SK-MEL-5 (cell line): ENCODE data around the gene SLC22A3. TPM values are rescaled to one million over a fixed set of nuclear protein-coding genes. Genes with fewer than 3 reads are reported as not detected.
"Not testable (repeated sequence)": the region's sequence is repeated elsewhere in the genome, so short reads cannot be mapped to it uniquely, and the experiment has no call there.

ENCODE experiments used
- DNase-seq: peaks from one replicate; pipeline ENCODE4 v3.0.0-alpha.2; 2016; ENCODE audit warnings: low read depth, low spot score
- in situ Hi-C: cut with HindIII; loops from 2 replicates; pipeline ENCODE4 v1.10.0; 2016; ENCODE audit warnings: low sequenced_read_pairs, high pct_unique_total_duplicates, low pct_unique_long_range_greater_than_20kb
- total RNA-seq: library from RNA; depleted of rRNA; stranded (reverse); fragments of >200 nt; shearing (Covaris generic); gene quantifications from 2 replicates; pipeline ENCODE4 v1.2.3, GENCODE V29; 2014

Gene SLC22A3
- total RNA-seq, 1 experiment from 2014 or later, result not detected

DNA sequence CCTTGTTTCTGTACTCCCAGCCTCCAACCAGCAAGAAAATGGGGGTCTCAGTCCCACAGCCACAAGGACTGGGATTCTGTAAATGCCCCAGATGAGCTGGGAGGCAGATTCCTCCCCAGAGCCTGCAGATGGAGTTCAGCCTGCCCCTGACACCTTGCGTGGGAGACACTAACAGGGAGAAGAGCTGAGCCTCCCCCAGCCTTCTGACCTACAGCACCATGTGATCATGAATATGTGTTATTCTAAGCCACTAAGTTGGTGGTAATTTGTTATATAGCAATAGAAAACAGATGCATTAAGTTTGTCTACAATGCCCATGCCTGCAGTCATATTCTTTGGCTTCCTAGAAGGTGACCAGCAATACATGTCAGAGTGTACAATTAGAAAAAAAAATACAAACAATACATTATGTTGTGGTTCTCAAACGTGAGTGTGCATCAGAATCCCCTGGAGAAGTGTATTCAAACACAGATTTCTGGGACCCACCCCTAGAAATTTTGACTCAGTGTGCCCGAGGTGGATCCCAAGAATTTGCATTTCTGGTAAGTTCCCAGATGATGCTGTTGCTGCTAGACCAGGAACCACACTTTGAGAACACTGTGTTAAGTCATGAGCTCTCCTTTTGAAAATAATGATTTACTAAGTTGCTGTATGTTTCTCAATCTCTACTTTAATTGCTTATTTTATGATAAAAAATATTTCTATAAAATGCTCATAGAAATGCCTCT lies 39.9 kb downstream of the SLC22A3 start:
- DNase-seq, result no peak
- in situ Hi-C loops, result no loop called here

DNA sequence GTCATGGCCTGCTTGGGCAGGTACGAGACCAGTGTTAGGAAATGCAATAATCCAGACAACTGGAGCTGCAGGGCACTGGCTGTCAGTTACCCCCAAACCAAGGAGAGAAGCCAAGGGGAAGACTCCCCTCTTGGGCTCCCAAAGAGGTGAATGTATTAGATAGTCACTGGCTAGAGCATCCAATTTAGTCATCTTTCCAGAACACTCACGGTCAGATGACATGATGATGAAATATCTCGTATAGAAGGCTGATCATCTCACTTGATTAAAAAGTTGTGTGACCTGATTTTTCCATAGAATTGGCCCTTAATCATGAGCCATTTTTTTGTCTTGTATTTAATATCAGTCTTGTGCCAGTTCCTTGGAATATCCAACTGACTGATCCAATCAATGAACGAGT lies 40.7 kb downstream of the SLC22A3 start:
- DNase-seq, result no peak
- in situ Hi-C loops, result no loop called here

DNA sequence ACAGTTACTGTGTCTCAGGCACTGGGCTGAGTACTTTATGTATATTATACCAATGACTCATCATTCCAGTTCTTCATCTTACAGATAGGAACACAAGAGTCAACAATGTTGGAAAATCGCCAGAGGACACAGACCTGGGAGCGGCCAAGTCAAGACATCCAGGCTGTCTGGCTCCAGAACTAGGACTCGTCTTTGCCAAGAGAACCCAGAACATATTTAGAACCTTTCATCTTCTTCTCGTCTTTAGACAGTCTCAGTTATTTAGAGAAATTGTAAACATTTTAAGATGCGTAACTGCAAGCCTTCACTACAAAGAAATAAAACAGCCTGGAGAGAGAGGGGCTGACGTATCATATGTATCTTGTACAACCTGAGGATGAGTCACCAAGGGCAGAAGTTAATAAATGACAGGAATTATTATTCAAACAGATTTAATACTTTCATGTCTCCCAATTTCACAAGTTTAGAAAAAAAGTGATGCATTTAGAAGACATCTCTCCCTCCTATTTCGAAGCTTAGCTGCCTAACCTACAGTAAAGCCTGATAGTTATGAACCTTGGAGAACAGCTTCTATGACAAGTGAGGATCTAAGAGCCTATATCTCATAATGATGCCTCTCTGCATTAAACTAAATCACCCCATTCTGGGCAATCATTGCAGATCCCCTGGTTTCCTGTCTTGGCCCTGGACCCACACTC lies 43.4 kb downstream of the SLC22A3 start:
- in situ Hi-C loops, result no loop called here
- DNase-seq, result peak; percentile 9

DNA sequence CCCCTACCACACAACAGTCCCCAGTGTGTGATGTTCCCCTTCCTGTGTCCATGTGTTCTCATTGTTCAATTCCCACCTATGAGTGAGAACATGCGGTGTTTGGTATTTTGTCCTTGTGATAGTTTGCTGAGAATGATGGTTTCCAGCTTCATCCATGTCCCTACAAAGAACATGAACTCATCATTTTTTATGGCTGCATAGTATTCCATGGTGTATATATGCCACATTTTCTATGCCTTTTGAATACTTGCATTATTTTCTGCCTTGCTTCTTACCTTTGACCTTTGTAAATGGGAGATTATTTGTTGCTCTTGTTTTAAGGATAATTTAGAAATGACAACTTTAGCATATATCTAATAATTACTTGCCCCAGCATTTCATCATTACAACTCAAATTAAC lies 45.3 kb downstream of the SLC22A3 start:
- DNase-seq, in situ Hi-C loops: not testable (repeated sequence)

DNA sequence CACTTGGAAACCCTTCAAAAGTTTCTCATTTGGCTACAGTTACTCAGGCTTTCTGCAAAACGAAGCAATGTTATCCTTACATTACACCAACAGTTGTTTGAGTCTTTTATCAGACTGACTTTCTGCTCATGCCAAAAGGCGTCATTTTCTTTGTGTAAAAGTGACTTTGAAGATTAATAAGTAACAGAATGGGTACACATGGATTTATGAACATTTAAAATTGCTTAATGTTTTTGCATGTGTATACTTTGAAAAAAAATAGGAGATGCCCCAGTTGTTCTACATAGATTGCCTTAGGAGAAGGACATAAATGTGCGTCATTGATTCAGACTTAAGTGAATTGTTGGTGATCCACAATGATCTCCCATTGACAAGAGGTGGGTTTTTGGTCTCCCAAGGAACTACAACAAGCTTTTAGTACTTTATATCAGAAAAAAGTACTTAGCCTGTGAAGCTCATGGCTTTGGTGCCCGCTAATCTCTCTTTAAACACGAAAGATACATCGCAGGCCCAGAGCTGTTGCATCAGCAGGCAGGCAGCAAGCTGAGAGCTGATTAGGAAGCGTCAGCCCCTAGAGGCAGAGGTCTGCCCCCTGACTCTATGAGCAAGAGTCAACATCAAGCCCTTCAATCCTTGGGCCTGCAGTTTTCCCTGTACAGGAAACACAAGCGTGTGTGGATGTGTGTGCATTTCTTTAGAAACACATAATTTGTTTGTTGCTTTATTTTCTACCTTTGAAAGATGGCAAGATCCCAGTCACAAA lies 45.9 kb downstream of the SLC22A3 start:
- in situ Hi-C loops, result no loop called here
- DNase-seq, result no peak

DNA sequence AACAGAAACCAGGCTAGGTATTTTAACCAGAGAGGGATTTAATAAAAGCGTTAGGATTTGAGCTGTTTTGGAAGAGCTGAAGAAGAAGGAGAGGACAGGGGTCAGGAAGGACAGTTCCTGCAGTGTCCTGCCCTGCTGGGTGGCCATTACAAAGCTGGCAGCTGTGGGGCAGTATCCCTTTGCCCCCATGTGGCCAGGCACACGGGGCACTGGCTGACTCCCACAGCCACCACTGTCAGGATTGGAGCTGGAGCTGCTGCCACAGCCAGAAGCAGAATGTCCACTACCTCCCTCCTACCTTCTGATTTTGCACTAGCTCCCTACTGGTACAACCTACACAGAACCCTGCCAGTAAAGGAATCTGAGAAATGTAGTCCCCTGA lies 46.5 kb downstream of the SLC22A3 start:
- in situ Hi-C loops, result no loop called here

GRCh38 chr6:160395187-160395586 lies 47.0 kb downstream of the SLC22A3 start:
- in situ Hi-C loops, result no loop called here
- DNase-seq, result no peak

More for the DNA sequence above, 46.5 kb downstream of the SLC22A3 start:
- DNase-seq, result no peak

GRCh38 chr6:160396292-160396691 lies 48.1 kb downstream of the SLC22A3 start:
- in situ Hi-C loops, result no loop called here
- DNase-seq, result no peak

DNA sequence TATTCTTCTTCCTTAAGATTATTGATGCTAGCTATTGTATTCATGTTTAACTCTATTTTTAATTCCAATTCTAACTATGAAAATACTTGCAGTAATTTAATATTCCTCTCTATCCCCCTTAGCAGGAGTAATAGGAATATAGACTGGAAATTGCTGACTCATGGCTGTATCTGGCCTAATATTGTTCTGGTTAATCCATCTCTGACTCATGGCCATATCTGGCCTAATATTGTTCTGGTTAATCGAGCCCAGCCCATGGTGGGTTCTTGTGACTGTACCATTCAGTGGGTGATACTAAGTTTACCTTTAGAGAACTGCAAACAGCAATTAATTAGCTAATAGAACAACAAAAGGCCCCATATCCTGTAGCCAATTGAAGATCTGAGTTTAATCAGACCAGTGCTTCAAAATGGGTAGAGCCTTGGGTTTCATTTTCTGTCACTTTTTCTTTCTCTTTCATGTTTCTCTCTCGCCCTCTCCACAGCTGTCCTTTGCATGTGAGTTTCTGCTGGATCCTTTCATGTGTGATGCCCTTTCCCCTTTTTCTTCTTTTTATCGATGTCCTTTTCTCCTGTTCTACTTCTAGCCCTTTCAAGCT lies 50.6 kb downstream of the SLC22A3 start:
- in situ Hi-C loops, result no loop called here
- no peak for DNase-seq

DNA sequence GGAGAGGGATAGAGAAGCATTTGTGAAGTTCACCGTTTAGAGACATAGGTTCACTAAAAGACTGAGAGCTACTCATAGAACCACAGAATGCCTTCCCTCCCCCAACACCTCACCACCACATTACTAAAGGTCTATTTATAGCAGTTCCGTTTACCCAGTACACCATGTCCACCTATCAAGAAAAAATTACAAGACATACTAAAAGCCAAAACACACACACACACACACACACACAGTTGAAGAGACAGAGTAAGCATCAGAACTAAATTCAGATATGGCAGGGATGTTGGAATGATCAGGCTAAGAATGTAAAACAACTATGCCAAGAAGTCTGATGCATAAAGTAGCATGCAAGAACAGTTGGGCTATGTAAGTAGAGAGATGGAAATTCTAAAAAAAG lies 52.3 kb downstream of the SLC22A3 start:
- DNase-seq, result no peak
- in situ Hi-C loops, result no loop called here

GRCh38 chr6:160408528-160408927 lies 60.4 kb downstream of the SLC22A3 start:
- in situ Hi-C loops, result no loop called here
- no peak for DNase-seq

GRCh38 chr6:160412993-160413392 lies 64.8 kb downstream of the SLC22A3 start:
- DNase-seq, result no peak
- in situ Hi-C loops, result no loop called here

- in situ Hi-C loops, result no loop called here
- no peak for DNase-seq
Measured at GRCh38 chr6:160417146-160417545, 69.0 kb downstream of the SLC22A3 start.

DNA sequence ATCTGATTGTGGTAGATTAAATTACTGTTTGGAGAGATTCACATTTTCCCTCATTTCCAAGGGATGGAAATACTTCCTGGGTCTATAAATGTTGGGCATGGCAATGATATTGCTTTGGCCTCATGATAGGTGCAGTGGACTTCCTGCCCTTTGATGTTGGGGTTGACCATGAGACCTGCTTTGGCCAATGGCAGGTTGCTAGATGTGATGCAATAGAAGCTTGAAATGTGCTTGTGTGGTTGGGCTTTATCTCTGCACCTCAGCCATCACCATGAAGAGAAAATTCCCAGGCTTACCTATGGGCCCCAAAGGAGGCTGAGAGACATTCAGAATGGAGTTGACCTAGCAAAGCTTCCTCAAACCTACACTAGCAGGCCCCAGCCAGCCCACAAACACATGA lies 69.4 kb downstream of the SLC22A3 start:
- in situ Hi-C loops, result no loop called here
- no peak for DNase-seq

DNA sequence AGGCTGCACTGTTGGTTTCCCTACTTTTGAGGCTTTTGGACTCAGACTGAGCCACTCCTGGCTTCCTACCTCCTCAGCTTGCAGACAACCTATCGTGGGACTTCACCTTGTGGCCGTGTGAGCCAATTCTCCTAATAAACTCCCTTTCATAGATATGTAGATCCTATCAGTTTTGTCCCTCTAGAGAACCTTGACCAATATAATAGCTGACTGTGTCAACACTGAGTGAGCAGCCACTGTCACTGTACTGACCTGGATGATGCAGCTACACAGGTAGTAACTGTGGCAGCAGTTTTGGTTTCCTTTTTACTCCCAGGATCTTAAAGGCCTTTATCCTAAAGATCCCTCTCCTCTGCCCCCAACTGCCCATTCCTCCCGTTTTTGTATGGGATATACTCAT lies 70.2 kb downstream of the SLC22A3 start:
- in situ Hi-C loops, result no loop called here
- DNase-seq, result no peak

GRCh38 chr6:160419488-160419887 lies 71.3 kb downstream of the SLC22A3 start:
- no peak for DNase-seq
- in situ Hi-C loops, result no loop called here

- DNase-seq, result no peak
- in situ Hi-C loops, result no loop called here
Measured at GRCh38 chr6:160420253-160420968, 72.2 kb downstream of the SLC22A3 start.
